B cell (primary cell): ENCODE data around the gene LPCAT1. TPM values are rescaled to one million over a fixed set of nuclear protein-coding genes. Genes with fewer than 3 reads are reported as not detected.

Source experiments
- ATAC-seq: fragments of 200-7000 bp; cut with Tn5 transposase; one replicate; pipeline ENCODE4 v1.10.0; 2021; ENCODE audit warnings: low read depth, mild to moderate bottlenecking, moderate number of reproducible peaks, moderate library complexity
- CTCF ChIA-PET: fragments of 350-600 bp; sonication (Branson Sonifier 250); formaldehyde crosslinking; loops from one replicate; lab custom pipeline; 2021; ENCODE audit warnings: antibody characterized with exemption, inconsistent platforms; lab: Charles Lee
- POLR2A ChIA-PET: fragments of 350-600 bp; sonication (Branson Sonifier 250); formaldehyde crosslinking; loops from one replicate; lab custom pipeline; 2021; ENCODE audit warnings: antibody characterized with exemption; lab: Charles Lee
- DNase-seq: peaks from one replicate; pipeline ENCODE4 v3.0.0; 2013
- H2AFZ ChIP-seq: 2 replicates; pipeline ENCODE4 v1.6.1; 2012; ENCODE audit warnings: mild to moderate bottlenecking, low read depth, low read length; ENCODE audit not compliant: insufficient read depth, poor library complexity, severe bottlenecking
- H3K27ac ChIP-seq, 2 donors: 1 replicate in 1 of 2; 2 replicates in 1 of 2; pipeline ENCODE4 v1.5.1; 2012 to 2013; ENCODE audit warnings: low read length in 2 of 2, mild to moderate bottlenecking in 2 of 2, moderate library complexity in 1 of 2
- H3K27me3 ChIP-seq, 4 experiments: fragments of 200-600 bp in 1 of 4; sonication (generic) in 1 of 4; replicated peaks in 1 of 4; 1 replicate in 2 of 4; 2 replicates in 2 of 4; pipeline versions ENCODE4 v1.6.1 to v1.7.0; 2013 to 2016; ENCODE audit warnings: low read length in 3 of 4, mild to moderate bottlenecking in 2 of 4, mixed read lengths in 1 of 4, moderate library complexity in 1 of 4; ENCODE audit not compliant: insufficient read depth in 4 of 4, control insufficient read depth in 3 of 4; ENCODE audit errors: control extremely low read depth in 1 of 4
- H3K36me3 ChIP-seq, 2 experiments: replicated peaks in 1 of 2; 1 replicate in 1 of 2; 2 replicates in 1 of 2; pipeline versions ENCODE4 v1.6.1 to v1.7.1; 2013; ENCODE audit warnings: low read length in 1 of 2; ENCODE audit not compliant: insufficient read depth in 2 of 2, control insufficient read depth in 1 of 2; ENCODE audit errors: control extremely low read depth in 1 of 2, extremely low read depth in 1 of 2
- H3K4me1 ChIP-seq, 2 donors: fragments of 200-600 bp in 1 of 2; sonication (generic) in 1 of 2; 1 replicate in 1 of 2; 2 replicates in 1 of 2; pipeline versions ENCODE4 v1.5.1 to v1.6.1; 2013 to 2017; ENCODE audit warnings: low read length in 2 of 2; ENCODE audit not compliant: control insufficient read depth in 2 of 2, insufficient read depth in 2 of 2
- H3K4me2 ChIP-seq: replicated peaks from 2 replicates; pipeline ENCODE3; 2012; ENCODE audit warnings: mild to moderate bottlenecking, low read depth, low read length; ENCODE audit not compliant: poor library complexity, severe bottlenecking
- H3K4me3 ChIP-seq, 5 experiments: fragments of 200-600 bp in 1 of 5; sonication (generic) in 1 of 5; 1 replicate in 3 of 5; 2 replicates in 2 of 5; pipeline versions ENCODE4 v1.5.1 to v1.7.0; 2011 to 2016; ENCODE audit warnings: low read length in 4 of 5, mild to moderate bottlenecking in 4 of 5, low read depth in 2 of 5, control low read depth in 1 of 5, moderate library complexity in 1 of 5; ENCODE audit not compliant: insufficient read depth in 1 of 5; ENCODE audit errors: control extremely low read depth in 1 of 5, extremely low read depth in 1 of 5
- H3K79me2 ChIP-seq: fragments of 200-600 bp; sonication (generic); one replicate; pipeline ENCODE4 v1.6.0; 2016; ENCODE audit warnings: low read length; ENCODE audit not compliant: control insufficient read depth, insufficient read depth
- H3K9ac ChIP-seq: fragments of 200-600 bp; sonication (generic); 2 replicates; pipeline ENCODE4 v1.6.1; 2017; ENCODE audit warnings: mild to moderate bottlenecking, low read length, moderate library complexity
- H3K9me3 ChIP-seq, 3 donors: one replicate each; pipeline versions ENCODE4 v1.6.1 to v1.7.1; 2013; ENCODE audit warnings: low read length in 2 of 3; ENCODE audit not compliant: control insufficient read depth in 2 of 3, insufficient read depth in 1 of 3; ENCODE audit errors: control extremely low read depth in 1 of 3
- H4K20me1 ChIP-seq: 2 replicates; pipeline ENCODE4 v1.6.0; 2012; ENCODE audit warnings: mild to moderate bottlenecking, low read length; ENCODE audit not compliant: insufficient read depth, control insufficient read depth, poor library complexity, severe bottlenecking
- H3K27ac Mint-ChIP-seq: one replicate; pipeline ENCODE4 v1.8.0; 2021; ENCODE audit warnings: mixed read lengths
- H3K27me3 Mint-ChIP-seq: one replicate; pipeline ENCODE4 v1.8.0; 2021; ENCODE audit warnings: mixed read lengths
- H3K4me1 Mint-ChIP-seq: one replicate; pipeline ENCODE4 v1.8.0; 2021; ENCODE audit warnings: mixed read lengths
- H3K4me3 Mint-ChIP-seq: one replicate; pipeline ENCODE4 v1.8.0; 2021; ENCODE audit warnings: mixed read lengths
- H3K9me3 Mint-ChIP-seq: one replicate; pipeline ENCODE4 v1.8.0; 2022; ENCODE audit warnings: mixed read lengths; ENCODE audit not compliant: insufficient read depth
- CTCF ChIP-seq: fragments of 200-600 bp; IDR thresholded peaks from one replicate; pipeline ENCODE4 v1.8.0; 2022; ENCODE audit warnings: antibody characterized with exemption, mild to moderate bottlenecking
- EZH2 ChIP-seq: IDR thresholded peaks from 2 replicates; pipeline ENCODE4 v1.6.1; 2012; ENCODE audit warnings: borderline replicate concordance, low read depth, mild to moderate bottlenecking, moderate library complexity, low read length; ENCODE audit not compliant: insufficient read depth, poor library complexity, severe bottlenecking
- WGBS: methylation state at CpG from one replicate; pipeline ENCODE4 v1.1.5; 2013; ENCODE audit warnings: missing lambda C conversion rate; ENCODE audit not compliant: insufficient coverage; 5-methylcytosine and 5-hydroxymethylcytosine counted together
- intact Hi-C: fragments of 100-400 bp; cut with micrococcal nuclease; formaldehyde crosslinking; loops from one replicate; pipeline ENCODE4 v1.10.0; 2022
- polyA plus RNA-seq: library from polyadenylated mRNA; depleted of rRNA; stranded (reverse); fragments of >200 nt; gene quantifications from 2 replicates; pipeline ENCODE4 v1.2.3, GENCODE V29; 2012
- total RNA-seq, 2 donors: library from RNA; stranded (reverse); fragments of 120-200 nt in 1 of 2; gene quantifications; 1 replicate in 1 of 2; 2 replicates in 1 of 2; pipeline versions ENCODE4 v1.2.3 to v1.2.4, GENCODE V29; 2013 to 2022

Gene LPCAT1
- total and polyA plus RNA-seq, 2 donors (not counting 1 experiment from before 2014, with no cell fraction given) = 94.8 to 159 TPM

GRCh38 chr5:1548702-1549474, 25.1 kb upstream of the LPCAT1 start:
- Histone ChIP-seq H3K4me1 (peaks cover 0 to 10% of the 10 kb centered on the region in 2 donors), H3K27ac (no peak overlapping the region), H3K79me2 (no peaks in the 10 kb centered on the region), H3K9ac (no peak overlapping the region), H3K36me3 (no peaks in the 10 kb centered on the region), H3K4me2 (no peak overlapping the region), H2AFZ (no peak overlapping the region), H3K27me3 (no peaks in the 10 kb centered on the region), H4K20me1 (no peaks in the 10 kb centered on the region), H3K9me3 (peaks cover 0 to 6% (median 0%) of the 10 kb centered on the region in 3 donors), H3K4me3 (no peak overlapping the region)
- H3K27me3 Mint-ChIP-seq = no peaks in the 10 kb centered on the region
- H3K4me1 Mint-ChIP-seq = peaks cover 7% of the 10 kb centered on the region
- no peak for TF ChIP-seq CTCF
- TF ChIP-seq EZH2 = no peak
- no peaks in the 10 kb centered on the region for H3K9me3 Mint-ChIP-seq
- ATAC-seq (no peak), DNase-seq (no peak)
- H3K27ac Mint-ChIP-seq = no peak overlapping the region
- 91% methylated on average over 33 of the region's 33 CpGs for WGBS
- H3K4me3 Mint-ChIP-seq = no peak overlapping the region
- POLR2A ChIA-PET = no interaction called here
- intact Hi-C loops = no loop called here
- CTCF ChIA-PET = no interaction called here

GRCh38 chr5:1547655-1548054, 23.9 kb upstream of the LPCAT1 start:
- DNase-seq (no peak), ATAC-seq (no peak)
- CTCF ChIA-PET = no interaction called here
- H3K4me3 Mint-ChIP-seq = no peak overlapping the region
- no peaks in the 10 kb centered on the region for H3K27me3 Mint-ChIP-seq
- peaks cover 0 to 10% of the 10 kb centered on the region in 2 donors for H3K4me1 ChIP-seq
- no peaks in the 10 kb centered on the region for H4K20me1 ChIP-seq
- H3K9me3 ChIP-seq = peaks cover 0 to 6% (median 0%) of the 10 kb centered on the region in 3 donors
- H3K4me2 ChIP-seq = no peak overlapping the region
- H3K9ac ChIP-seq = no peak overlapping the region
- H3K27me3 ChIP-seq = no peaks in the 10 kb centered on the region
- 100% methylated on average over 5 of the region's 6 CpGs for WGBS
- POLR2A ChIA-PET = no interaction called here
- no peak overlapping the region for H3K27ac Mint-ChIP-seq
- TF ChIP-seq EZH2 (no peak), CTCF (no peak)
- no peak overlapping the region for H3K4me3 ChIP-seq
- no peak overlapping the region for H3K27ac ChIP-seq
- H2AFZ ChIP-seq = no peak overlapping the region
- intact Hi-C loops = no loop called here
- no peaks in the 10 kb centered on the region for H3K9me3 Mint-ChIP-seq
- H3K36me3 ChIP-seq = no peaks in the 10 kb centered on the region
- H3K79me2 ChIP-seq = no peaks in the 10 kb centered on the region
- peaks cover 7% of the 10 kb centered on the region for H3K4me1 Mint-ChIP-seq
